COLO668 (cell line): ENCODE measurements around the gene CYB5R2.

ENCODE experiments used
- DNase-seq: peaks from one replicate; lab custom pipeline; 2025; ENCODE audit not compliant: unreplicated experiment; lab: John Stamatoyannopoulos, UW

Gene CYB5R2

DNA sequence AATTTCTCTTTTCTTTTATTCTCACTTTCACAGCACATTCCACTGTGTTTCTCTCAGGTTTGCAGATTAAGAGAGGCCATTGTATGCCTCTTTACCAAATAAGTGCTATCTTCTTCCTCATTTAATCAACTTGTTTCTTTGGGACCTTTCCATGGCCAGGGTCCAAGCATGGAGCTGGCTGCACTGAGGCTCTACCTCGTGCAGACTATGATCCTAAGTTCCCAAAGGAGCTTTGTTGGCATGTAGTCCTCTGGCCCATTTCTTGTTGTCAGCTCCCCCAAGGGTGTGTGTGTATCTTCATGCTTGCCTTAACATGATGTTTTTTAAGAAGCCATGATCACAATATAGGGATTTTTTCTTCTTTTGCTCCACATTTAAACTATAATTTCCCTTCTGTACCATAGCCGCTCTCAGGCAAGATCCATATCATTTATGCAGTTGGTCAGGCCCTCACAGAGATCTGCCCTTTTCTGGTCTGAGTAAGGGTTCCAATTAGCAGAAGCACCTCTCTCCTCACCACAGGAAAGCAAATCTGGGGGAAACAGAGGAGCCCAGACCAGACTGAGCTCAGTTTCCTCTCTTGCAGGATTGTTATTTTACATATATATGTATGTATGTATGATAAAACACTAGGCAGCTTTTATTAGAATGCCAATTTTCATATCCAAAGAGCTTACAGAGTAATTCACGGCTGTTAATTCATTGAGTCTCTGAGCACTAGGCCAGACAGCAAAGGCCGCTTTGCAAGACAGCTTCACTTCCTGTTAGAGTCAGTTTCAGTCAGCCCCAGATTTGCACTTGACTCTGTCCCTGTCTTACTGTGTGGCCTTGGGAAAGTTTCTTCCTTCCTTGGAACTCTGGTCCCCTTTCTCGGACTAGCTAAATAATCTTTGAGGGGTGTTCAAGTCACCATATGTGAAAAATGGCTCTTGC is 34.3 kb downstream of the CYB5R2 start:
- DNase-seq, result no peak

DNA sequence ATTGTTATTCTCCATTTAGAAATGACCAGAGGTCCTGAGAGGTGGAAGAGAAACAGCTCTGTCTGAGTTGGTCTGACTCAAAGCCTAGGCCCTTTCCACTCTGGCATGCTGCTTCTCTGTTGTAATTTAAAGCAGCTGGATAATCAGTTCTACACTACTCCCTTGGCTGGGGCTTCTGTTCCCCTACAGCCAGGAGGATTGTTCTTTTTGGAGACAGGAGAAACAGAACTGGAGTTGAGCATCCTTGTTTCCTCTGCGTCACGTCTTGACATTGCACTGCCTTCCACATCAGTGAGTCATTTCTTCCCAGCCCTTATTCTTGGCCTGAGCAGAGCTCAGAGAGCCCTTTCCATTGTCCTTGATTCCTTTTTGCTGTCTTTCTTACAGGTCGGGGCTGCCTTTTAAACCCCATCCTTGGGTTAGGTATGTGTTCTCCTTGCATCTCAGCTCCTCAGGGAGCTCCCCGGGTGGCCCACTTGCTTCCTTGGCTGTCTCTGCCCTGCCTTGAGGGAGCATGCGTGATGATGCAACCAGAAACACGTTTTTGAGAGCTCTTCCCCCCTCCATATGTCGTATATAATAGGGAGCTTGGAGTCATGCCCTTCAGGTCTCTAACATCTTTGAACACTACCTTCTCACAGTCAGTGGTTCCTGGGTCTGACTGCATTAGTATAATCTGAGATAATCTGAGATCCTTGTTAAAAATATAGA is 35.7 kb downstream of the CYB5R2 start:
- no peak for DNase-seq

DNA sequence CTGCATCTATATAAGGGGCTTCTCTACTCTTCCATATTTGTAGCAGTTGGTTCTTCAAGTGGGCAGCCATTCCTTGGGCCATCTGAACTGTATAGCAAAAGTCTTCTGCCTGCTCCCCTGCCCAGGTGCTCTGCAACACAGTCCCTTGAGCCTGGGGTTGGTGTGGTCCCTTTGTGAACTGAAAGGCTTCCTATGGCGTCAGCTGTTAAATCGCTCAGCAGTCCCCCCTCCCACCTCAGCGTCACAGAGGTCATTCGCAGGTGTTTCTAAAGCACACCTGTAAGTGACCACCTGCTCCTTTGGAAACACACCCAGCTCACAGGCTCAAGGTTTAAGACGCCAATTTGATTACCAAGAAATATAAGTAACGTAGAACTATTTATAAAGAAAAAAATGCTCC is 37.0 kb downstream of the CYB5R2 start:
- no peak for DNase-seq

DNA sequence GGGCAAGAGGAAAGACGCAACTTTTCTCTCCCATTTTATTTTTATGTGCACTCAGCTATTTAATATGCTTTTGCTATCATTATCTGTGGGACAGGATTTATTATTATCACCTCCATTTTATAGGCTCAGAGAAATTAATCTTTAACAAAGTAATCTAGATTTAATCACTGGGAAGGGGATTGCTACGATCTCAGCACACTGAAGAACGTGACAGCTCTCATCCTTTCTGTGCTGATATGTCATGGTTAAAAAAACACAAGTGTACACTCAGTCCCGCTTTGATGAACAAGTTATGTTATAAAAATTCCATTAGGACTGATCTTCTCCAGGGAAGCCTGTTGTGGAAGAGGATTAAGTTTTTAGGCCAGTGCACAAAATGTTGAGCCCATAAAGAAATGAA is 37.6 kb downstream of the CYB5R2 start:
- DNase-seq, result no peak

DNA sequence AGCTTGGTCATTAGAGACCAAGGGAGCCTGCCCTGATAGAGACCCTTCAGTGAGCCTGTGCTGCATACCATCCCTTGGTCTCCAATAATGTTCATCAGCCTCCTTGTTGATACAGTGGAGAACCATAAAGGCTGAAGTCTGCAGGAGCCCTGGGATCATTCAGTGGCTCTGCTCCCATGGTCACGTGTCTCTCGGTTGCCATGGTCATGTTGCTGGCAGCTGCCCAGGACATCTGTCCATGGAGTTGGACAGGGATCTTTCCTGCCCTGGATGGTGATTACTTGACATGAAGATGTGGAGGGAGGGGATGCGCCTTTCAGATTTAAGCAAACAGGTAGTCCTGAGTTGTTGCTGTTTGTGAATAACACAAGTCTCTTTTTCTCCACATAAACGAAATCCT is 38.2 kb downstream of the CYB5R2 start:
- no peak for DNase-seq

DNA sequence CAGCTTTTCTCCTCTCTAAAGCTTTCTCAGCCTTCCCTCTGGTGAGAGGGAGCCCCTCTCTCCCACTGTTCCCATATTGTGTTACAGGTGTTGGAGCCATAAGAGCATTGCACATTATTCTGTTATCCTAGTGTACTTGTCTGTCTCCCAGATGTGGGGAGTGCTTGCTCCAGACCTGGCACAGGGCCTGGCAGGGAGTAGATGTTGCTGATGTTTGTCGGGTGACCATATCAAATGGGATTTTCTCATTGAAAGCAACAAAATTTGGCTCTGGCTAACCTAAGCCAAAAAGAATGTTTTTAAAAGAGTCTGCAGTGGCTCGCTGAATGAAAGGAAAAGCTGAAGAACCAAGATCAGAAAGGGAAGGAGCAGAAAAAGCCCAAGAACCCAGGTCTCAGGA is 41.1 kb downstream of the CYB5R2 start:
- DNase-seq, result no peak

DNA sequence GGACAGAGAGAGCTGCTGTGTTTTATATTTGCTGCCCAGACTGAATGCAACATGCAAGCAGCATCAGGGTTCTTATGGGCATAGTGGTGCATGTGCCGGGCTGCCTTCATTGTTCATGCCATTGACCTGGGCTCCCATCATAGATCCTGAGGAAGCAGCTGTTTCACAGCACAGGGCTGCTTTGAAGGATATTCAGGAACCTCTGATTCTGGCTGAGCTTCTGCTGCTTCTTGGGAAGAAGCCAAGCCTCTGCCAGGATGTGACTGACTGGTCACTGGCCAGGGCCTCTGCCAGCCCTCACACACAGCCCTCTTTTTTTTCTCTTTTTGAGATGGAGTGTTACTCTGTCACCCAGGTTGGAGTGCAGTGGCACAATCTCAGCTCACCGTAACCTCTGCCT is 43.3 kb downstream of the CYB5R2 start:
- DNase-seq, result no peak

DNA sequence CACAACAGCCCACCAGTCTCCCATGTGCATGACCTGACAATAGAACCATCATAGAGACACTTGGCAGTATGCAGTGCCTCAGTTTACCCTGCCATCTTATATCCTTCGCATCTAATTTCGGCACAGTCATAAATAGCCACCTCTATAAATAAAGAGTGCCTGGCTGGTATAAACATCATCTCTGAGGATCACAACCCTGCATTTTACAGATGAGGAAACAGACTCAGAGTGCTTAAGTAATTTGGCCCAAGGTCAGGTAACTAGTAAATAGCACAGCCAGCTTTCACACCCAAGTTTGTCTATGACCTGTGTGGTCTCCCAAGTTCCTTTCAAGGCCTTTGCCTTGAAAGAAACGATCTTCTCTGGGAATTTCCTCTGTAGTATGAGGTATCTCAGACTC is 44.6 kb downstream of the CYB5R2 start:
- DNase-seq, result no peak

DNA sequence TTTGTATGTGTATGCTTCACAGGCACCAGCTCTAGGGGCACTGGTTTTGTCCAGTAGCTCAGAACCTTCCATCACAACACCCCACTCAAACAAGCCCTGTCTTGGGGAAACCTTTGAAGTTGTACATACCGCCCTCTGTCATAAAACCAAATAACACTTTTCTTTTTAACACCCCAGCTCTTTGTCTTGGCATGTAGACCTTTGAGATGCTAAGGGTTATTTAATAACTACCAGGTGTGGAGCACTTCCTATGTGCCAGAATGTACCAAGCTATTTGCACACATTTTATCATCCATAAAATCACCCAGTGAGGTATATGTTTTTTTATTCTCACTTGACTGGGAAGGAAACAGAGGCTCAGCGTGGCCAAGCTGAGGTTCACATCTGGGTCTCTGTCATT is 50.6 kb downstream of the CYB5R2 start:
- no peak for DNase-seq

DNA sequence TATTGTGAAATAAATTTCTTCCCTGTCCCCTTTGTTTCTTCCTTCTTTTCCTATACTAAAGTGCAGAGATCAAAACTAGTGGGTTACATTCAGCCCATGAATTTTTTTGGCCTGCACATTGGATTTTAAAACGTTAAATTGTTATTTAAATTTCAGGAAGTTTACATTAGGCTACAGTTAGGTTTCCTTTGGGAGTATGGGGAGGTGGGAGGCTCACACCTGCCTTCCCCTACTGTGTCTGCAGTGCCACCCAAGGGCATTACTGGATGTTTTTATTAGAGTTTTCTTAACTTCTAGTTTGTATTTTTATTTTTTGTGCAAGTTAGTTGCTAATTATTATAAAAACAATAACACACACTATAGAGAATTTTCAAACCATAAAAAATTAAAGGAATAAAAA is 51.7 kb downstream of the CYB5R2 start:
- DNase-seq, result no peak

DNA sequence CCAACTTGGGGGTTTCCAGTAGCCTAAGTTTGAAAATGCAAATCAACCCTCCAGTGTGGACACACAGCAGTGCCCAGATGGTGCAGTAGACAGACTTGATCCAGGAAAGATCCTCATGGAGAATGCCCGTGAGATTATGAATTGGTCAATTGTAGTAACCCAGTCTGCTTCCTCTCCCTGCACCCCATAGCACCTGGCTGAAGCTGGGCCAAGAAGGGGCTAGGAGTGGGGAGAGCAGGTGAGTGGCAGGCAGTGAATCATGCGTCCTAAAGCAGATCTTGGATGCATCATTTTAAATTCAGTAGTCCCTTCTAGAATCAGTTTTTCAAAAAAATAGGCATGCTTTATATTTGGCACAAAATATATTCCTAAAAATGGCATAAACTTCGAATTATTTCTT is 52.2 kb downstream of the CYB5R2 start:
- no peak for DNase-seq

DNA sequence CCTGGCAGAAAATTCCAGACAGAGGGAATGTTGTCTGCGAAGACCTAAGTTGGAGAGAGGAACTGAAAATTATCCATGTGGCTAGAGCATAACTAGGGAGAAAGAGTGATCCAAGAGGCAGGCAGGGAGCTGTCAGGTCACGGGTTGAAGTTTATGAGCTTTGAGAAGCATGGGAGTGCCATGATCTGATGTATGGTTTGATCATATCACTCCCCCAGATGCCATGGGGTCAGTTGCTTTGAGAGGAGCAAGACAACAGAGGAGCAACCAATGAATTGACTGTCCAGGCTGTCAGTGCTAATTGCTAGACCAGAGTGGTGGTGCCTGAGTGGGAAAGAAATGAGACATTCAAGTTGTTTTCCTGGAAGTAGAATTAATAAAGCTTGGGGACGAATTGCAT is 54.0 kb downstream of the CYB5R2 start:
- no peak for DNase-seq

DNA sequence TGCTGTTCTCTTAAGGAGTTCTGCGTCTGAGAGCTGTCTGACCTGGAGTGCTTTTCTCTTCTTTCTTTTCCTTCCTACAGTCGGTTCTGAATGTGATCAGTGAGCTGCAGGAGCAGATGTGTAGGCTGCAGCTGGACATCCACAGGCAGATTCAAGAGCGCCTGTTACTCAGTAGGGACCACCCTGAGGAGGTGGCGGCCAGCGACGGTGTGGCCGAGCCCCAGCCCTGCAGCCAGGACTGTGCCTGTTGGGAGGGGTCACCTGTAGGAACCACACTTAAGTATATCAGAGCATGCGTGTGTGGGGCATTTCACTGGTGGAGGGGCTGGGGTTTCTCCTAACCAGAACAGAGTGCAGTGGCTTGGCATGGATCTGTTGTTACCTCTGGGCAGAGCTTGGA is 56.3 kb downstream of the CYB5R2 start:
- DNase-seq, result no peak
